SK-N-SH (cell line): ENCODE measurements around the gene DHX16. TPM values are rescaled to one million over a fixed set of nuclear protein-coding genes. Genes with fewer than 3 reads are reported as not detected.
"Not testable (repeated sequence)": the region's sequence is repeated elsewhere in the genome, so short reads cannot be mapped to it uniquely, and the experiment has no call there.

ENCODE experiments used
- CTCF ChIA-PET: fragments of 300-600, 350-600 bp; formaldehyde crosslinking; extraction: SDS; loops from one replicate; lab custom pipeline; 2021; lab: Yijun Ruan, JAX
- POLR2A ChIA-PET: fragments of 350-600 bp; sonication (Branson Sonifier 250); formaldehyde crosslinking; extraction: SDS; loops from one replicate; lab custom pipeline; 2020; ENCODE audit warnings: antibody characterized with exemption, inconsistent platforms; lab: Yijun Ruan, JAX
- DNase-seq: peaks from one replicate; pipeline ENCODE4 v3.0.0; 2012
- H2AFZ ChIP-seq: fragments of 200-600 bp; sonication (generic); 2 replicates; pipeline ENCODE4 v1.8.1; 2016; ENCODE audit warnings: antibody characterized with exemption, mild to moderate bottlenecking, low read depth
- H3F3A ChIP-seq: fragments of 200-600 bp; sonication (generic); replicated peaks from 2 replicates; pipeline ENCODE3; 2016; ENCODE audit warnings: antibody characterized with exemption, mild to moderate bottlenecking; ENCODE audit not compliant: insufficient read depth
- H3K27ac ChIP-seq, 2 experiments: fragments of 200-500 bp in 1 of 2; fragments of 200-600 bp in 1 of 2; sonication (Bioruptor generic) in 1 of 2; sonication (generic), shearing (Covaris generic) in 1 of 2; 2 replicates each; pipeline versions ENCODE4 v1.5.1 to v1.6.1; 2014 to 2016; ENCODE audit warnings: low read depth in 2 of 2, inconsistent platforms in 1 of 2, low read length in 1 of 2, mild to moderate bottlenecking in 1 of 2, mixed read lengths in 1 of 2
- H3K27me3 ChIP-seq: fragments of 200-600 bp; sonication (generic), shearing (Covaris generic); 2 replicates; pipeline ENCODE4 v1.6.1; 2016; ENCODE audit warnings: mixed run types; ENCODE audit not compliant: insufficient read depth
- H3K36me3 ChIP-seq, 2 experiments: fragments of 200-500 bp in 1 of 2; fragments of 200-600 bp in 1 of 2; sonication (Bioruptor generic) in 1 of 2; sonication (generic) in 1 of 2; replicated peaks in 1 of 2; 2 replicates each; pipeline versions ENCODE3 to v1.5.1; 2014 to 2016; ENCODE audit warnings: low read length in 1 of 2, mild to moderate bottlenecking in 1 of 2; ENCODE audit not compliant: insufficient read depth in 2 of 2, control insufficient read depth in 1 of 2
- H3K4me1 ChIP-seq, 2 experiments: fragments of 200-500 bp in 1 of 2; fragments of 200-600 bp in 1 of 2; sonication (Bioruptor generic) in 1 of 2; sonication (generic), shearing (Covaris generic) in 1 of 2; 2 replicates each; pipeline versions ENCODE4 v1.5.1 to v1.6.1; 2014 to 2016; ENCODE audit warnings: low read depth in 1 of 2, low read length in 1 of 2, mixed run types in 1 of 2; ENCODE audit not compliant: insufficient read depth in 2 of 2, control insufficient read depth in 1 of 2
- H3K4me2 ChIP-seq: fragments of 200-600 bp; sonication (generic), shearing (Covaris generic); 2 replicates; pipeline ENCODE4 v1.6.1; 2017; ENCODE audit warnings: mixed run types
- H3K4me3 ChIP-seq, 2 experiments: fragments of 200-500 bp in 1 of 2; fragments of 200-600 bp in 1 of 2; sonication (Bioruptor generic) in 1 of 2; sonication (generic), shearing (Covaris generic) in 1 of 2; 2 replicates each; pipeline versions ENCODE4 v1.5.1 to v1.8.1; 2014 to 2016; ENCODE audit warnings: low read depth in 2 of 2, inconsistent platforms in 1 of 2, low read length in 1 of 2, mild to moderate bottlenecking in 1 of 2, mixed read lengths in 1 of 2, moderate library complexity in 1 of 2
- H3K79me2 ChIP-seq: fragments of 200-600 bp; sonication (generic); 2 replicates; pipeline ENCODE4 v1.8.1; 2017; ENCODE audit warnings: mild to moderate bottlenecking; ENCODE audit not compliant: insufficient read depth
- H3K9ac ChIP-seq: fragments of 200-600 bp; sonication (generic); 2 replicates; pipeline ENCODE4 v1.6.1; 2017; ENCODE audit warnings: mixed run types
- H3K9me2 ChIP-seq: fragments of 200-600 bp; sonication (generic); 2 replicates; pipeline ENCODE4 v1.6.1; 2017; ENCODE audit warnings: mixed run types
- H3K9me3 ChIP-seq: fragments of 200-600 bp; sonication (generic); 2 replicates; pipeline ENCODE4 v1.6.1; 2017; ENCODE audit warnings: mixed run types, mild to moderate bottlenecking, moderate library complexity
- H4K20me1 ChIP-seq: fragments of 200-600 bp; sonication (generic); 2 replicates; pipeline ENCODE4 v1.6.1; 2017; ENCODE audit warnings: mild to moderate bottlenecking, mixed run types; ENCODE audit not compliant: insufficient read depth
- CTCF ChIP-seq: fragments of 200-600 bp; sonication (generic); IDR thresholded peaks from 2 replicates; pipeline ENCODE4 v1.6.1; 2017; ENCODE audit warnings: antibody characterized with exemption, mild to moderate bottlenecking, moderate library complexity
- ELF1 ChIP-seq: IDR thresholded peaks from 2 replicates; pipeline ENCODE4 v1.4.0; 2012
- EP300 ChIP-seq, 2 experiments: IDR thresholded peaks; 2 replicates each; pipeline versions ENCODE4 v1.4.0 to v1.6.1; 2012; ENCODE audit warnings: borderline replicate concordance in 1 of 2, low read depth in 1 of 2, low read length in 1 of 2
- GABPA ChIP-seq: IDR thresholded peaks from 2 replicates; pipeline ENCODE4 v1.4.0; 2012; ENCODE audit warnings: low read depth, mild to moderate bottlenecking
- GATA2 ChIP-seq: sonication (generic); formaldehyde crosslinking; IDR thresholded peaks from 2 replicates; pipeline ENCODE4 v1.5.0; 2020; ENCODE audit warnings: mild to moderate bottlenecking, missing genetic modification reagents
- IRF3 ChIP-seq: fragments of 150-350 bp; IDR thresholded peaks from 2 replicates; pipeline ENCODE4 v1.6.1; 2016; ENCODE audit warnings: mild to moderate bottlenecking, low read depth, low read length
- MEF2A ChIP-seq: IDR thresholded peaks from 2 replicates; pipeline ENCODE4 v1.4.0; 2012; ENCODE audit warnings: low read depth, borderline replicate concordance
- POLR2AphosphoS5 ChIP-seq: IDR thresholded peaks from 2 replicates; pipeline ENCODE4 v1.6.1; 2012; ENCODE audit warnings: low read depth, low read length
- RAD21 ChIP-seq: IDR thresholded peaks from 2 replicates; pipeline ENCODE4 v1.6.1; 2012; ENCODE audit warnings: mild to moderate bottlenecking, low read length
- RCOR1 ChIP-seq: fragments of 150-350 bp; IDR thresholded peaks from 2 replicates; pipeline ENCODE4 v1.6.1; 2017; ENCODE audit warnings: antibody characterized with exemption, low read length
- SIN3A ChIP-seq: IDR thresholded peaks from 2 replicates; pipeline ENCODE4 v1.6.1; 2012; ENCODE audit warnings: low read depth, mild to moderate bottlenecking, low read length, moderate library complexity, borderline replicate concordance
- TCF12 ChIP-seq: IDR thresholded peaks from 2 replicates; pipeline ENCODE4 v1.4.0; 2012
- YY1 ChIP-seq: IDR thresholded peaks from 2 replicates; pipeline ENCODE4 v1.4.0; 2012; ENCODE audit warnings: low read depth, mild to moderate bottlenecking
- WGBS: methylation state at CpG from one replicate; pipeline ENCODE4 v1.1.6; 2017; ENCODE audit warnings: low lambda C conversion rate; 5-methylcytosine and 5-hydroxymethylcytosine counted together
- polyA plus RNA-seq, 3 experiments: library from polyadenylated mRNA; depleted of rRNA; stranded (reverse); fragments of >200 nt; gene quantifications; 2 replicates each; pipeline ENCODE4 v1.2.3, GENCODE V29; 2012
- TF ChIP-seq, protein P1 (sequence below): IDR thresholded peaks from 2 replicates; pipeline ENCODE4 v1.4.0; 2012; ENCODE audit warnings: low read depth, borderline replicate concordance
- TF ChIP-seq, protein P2 (sequence below): IDR thresholded peaks from 2 replicates; pipeline ENCODE4 v1.4.0; 2012; ENCODE audit warnings: low read depth

Gene DHX16
- polyA plus RNA-seq, 1 of the 3 experiments (the other 2 are of a cell fraction): 59.8 TPM

- H3K9me3 ChIP-seq, H2AFZ ChIP-seq, H3K9me2 ChIP-seq, DNase-seq, H3K27me3 ChIP-seq: not testable (repeated sequence)
- ChIA-PET CTCF (interaction anchor here (42.4 kb wide), 1 partner anchor 33 kb away, joined by 838 read pairs; the partner anchor contains the start of genes DHX16, NRM and PPP1R18), POLR2A (interaction anchor here (0.9 to 1.2 kb wide), 5 partner anchors 15 to 105 kb away, joined by 3 to 8 read pairs (median 5); partner anchors contain the start of gene DHX16)
- H3F3A ChIP-seq: peaks cover 37% of the 10 kb centered on the region
- peak overlapping the region; percentile 92 to 93 for H3K27ac ChIP-seq
- peak overlapping the region; percentile 60 for H3K4me2 ChIP-seq
- H3K4me3 ChIP-seq: peak overlapping the region; percentile 35 to 45; a peak in 2 of 4 replicates
- WGBS: 83% methylated on average over 37 of the region's 37 CpGs
- peak overlapping the region; percentile 69 for H3K9ac ChIP-seq
- H4K20me1 ChIP-seq: peaks cover 17% of the 10 kb centered on the region
- TF ChIP-seq POLR2AphosphoS5: 0 out of 2 replicates have a peak, but pooled peaks have one; percentile 1
- peaks cover 13 to 22% of the 10 kb centered on the region in 2 experiments for H3K36me3 ChIP-seq
- peaks cover 68% of the 10 kb centered on the region for H3K79me2 ChIP-seq
- peaks cover 22 to 23% of the 10 kb centered on the region in 2 experiments for H3K4me1 ChIP-seq
Observed at GRCh38 chr6:30717845-30718720, 45.3 kb upstream of the DHX16 start.

- Histone ChIP-seq H3K9me3 (no peaks in the 10 kb centered on the region; the same call in 1 of the 2 replicates), H3K36me3 (peaks cover 17 to 23% of the 10 kb centered on the region in 2 experiments), H3K9ac (peak within 1 kb of the TSS; percentile 84), H3K27me3 (no peaks in the 10 kb centered on the region), H3K4me1 (peaks cover 15 to 18% of the 10 kb centered on the region in 2 experiments; a peak in 3 of 4 replicates), H3K9me2 (no peaks in the 10 kb centered on the region), H3K4me3 (peak within 1 kb of the TSS; percentile 72 to 82), H2AFZ (peak within 1 kb of the TSS; percentile 81), H3K27ac (peak within 1 kb of the TSS; percentile 92 to 93), H3K4me2 (peak within 1 kb of the TSS; percentile 86), H3F3A (peaks cover 29% of the 10 kb centered on the region), H3K79me2 (peaks cover 60% of the 10 kb centered on the region), H4K20me1 (peaks cover 9% of the 10 kb centered on the region)
- DNase-seq: peak; percentile 91
- WGBS: 1% methylated on average over 31 of the region's 48 CpGs
- POLR2A ChIA-PET: interaction anchor here (0.7 to 1.2 kb wide), 10 partner anchors 14 to 167 kb away, joined by 3 to 8 read pairs (median 4); partner anchors contain the start of genes ATAT1, DDR1, DHX16 and NRM
- CTCF ChIA-PET: interaction anchor here (0.8 to 42.4 kb wide), 2 partner anchors 9 to 32 kb away, joined by 3 to 838 read pairs; partner anchors contain the start of genes DHX16, NRM and PPP1R18
- TF ChIP-seq YY1: peak; percentile 87
- peak; percentile 45 to 66; a peak in 2 of 4 replicates for TF ChIP-seq EP300 (IDR thresholded peaks at IDR 0.05; ENCODE audit: borderline replicate concordance in 1 of 2, low read depth in 1 of 2, low read length in 1 of 2)
- TF ChIP-seq CTCF: peak; percentile 28
- TF ChIP-seq ELF1: peak; percentile 68
- no peak for TF ChIP-seq GATA2
- TF ChIP-seq, protein P1, sequence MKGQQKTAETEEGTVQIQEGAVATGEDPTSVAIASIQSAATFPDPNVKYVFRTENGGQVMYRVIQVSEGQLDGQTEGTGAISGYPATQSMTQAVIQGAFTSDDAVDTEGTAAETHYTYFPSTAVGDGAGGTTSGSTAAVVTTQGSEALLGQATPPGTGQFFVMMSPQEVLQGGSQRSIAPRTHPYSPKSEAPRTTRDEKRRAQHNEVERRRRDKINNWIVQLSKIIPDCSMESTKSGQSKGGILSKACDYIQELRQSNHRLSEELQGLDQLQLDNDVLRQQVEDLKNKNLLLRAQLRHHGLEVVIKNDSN: no peak; the same call in 1 of the 2 replicates
- TF ChIP-seq IRF3: peak; percentile 59
- 0 out of 2 replicates have a peak, but pooled peaks have one; percentile 16 for TF ChIP-seq RAD21
- TF ChIP-seq, protein P2, sequence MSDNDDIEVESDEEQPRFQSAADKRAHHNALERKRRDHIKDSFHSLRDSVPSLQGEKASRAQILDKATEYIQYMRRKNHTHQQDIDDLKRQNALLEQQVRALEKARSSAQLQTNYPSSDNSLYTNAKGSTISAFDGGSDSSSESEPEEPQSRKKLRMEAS: peak; percentile 88
- peak; percentile 98 for TF ChIP-seq SIN3A
- TF ChIP-seq MEF2A: peak; percentile 8; the same call in 1 of the 2 replicates
- TF ChIP-seq RCOR1: peak; percentile 73; the same call in 1 of the 2 replicates
- TF ChIP-seq TCF12: peak; percentile 69; the same call in 1 of the 2 replicates
- TF ChIP-seq GABPA: peak; percentile 65
Observed at GRCh38 chr6:30717129-30717844, 44.5 kb upstream of the DHX16 start, which contains the start of gene MDC1. MDC1 (minus strand) TSS chr6:30717281; CDS start chr6:30715175, 2,106 bp downstream.
